Hepatocyte (in vitro differentiated cells): Measurements from ENCODE around the gene C1orf52.

Experiments used
- CTCF ChIP-seq: fragments of 200-600 bp; sonication (generic); IDR thresholded peaks from 2 replicates; pipeline ENCODE4 v1.5.1; 2016; ENCODE audit warnings: antibody characterized with exemption, mild to moderate bottlenecking; ENCODE audit not compliant: poor library complexity
- EZH2phosphoT487 ChIP-seq: fragments of 200-600 bp; sonication (generic); IDR thresholded peaks from one replicate; pipeline ENCODE4 v1.6.1; 2018; ENCODE audit warnings: antibody characterized with exemption, mild to moderate bottlenecking, low read depth, moderate library complexity; ENCODE audit not compliant: unreplicated experiment, severe bottlenecking

- no peak for TF ChIP-seq CTCF
- TF ChIP-seq EZH2phosphoT487 = no peak
Measured at GRCh38 chr1:85284202-85284601, 24.7 kb upstream of the C1orf52 start.
